GM19239 (cell line): ENCODE measurements around the gene HOXA3.
A peak's percentile ranks its signal among the peaks of the same experiment; 100 is the strongest.

Experiments
- DNase-seq: peaks from one replicate; pipeline ENCODE4 v3.0.0; 2011; ENCODE audit warnings: low spot score; ENCODE audit not compliant: insufficient read length
- FAIRE-seq: peaks from 2 replicates; lab custom pipeline; 2011; peaks lifted over from hg19 to GRCh38; lab: Jason Lieb, UNC

HOXA3 gene

DNA sequence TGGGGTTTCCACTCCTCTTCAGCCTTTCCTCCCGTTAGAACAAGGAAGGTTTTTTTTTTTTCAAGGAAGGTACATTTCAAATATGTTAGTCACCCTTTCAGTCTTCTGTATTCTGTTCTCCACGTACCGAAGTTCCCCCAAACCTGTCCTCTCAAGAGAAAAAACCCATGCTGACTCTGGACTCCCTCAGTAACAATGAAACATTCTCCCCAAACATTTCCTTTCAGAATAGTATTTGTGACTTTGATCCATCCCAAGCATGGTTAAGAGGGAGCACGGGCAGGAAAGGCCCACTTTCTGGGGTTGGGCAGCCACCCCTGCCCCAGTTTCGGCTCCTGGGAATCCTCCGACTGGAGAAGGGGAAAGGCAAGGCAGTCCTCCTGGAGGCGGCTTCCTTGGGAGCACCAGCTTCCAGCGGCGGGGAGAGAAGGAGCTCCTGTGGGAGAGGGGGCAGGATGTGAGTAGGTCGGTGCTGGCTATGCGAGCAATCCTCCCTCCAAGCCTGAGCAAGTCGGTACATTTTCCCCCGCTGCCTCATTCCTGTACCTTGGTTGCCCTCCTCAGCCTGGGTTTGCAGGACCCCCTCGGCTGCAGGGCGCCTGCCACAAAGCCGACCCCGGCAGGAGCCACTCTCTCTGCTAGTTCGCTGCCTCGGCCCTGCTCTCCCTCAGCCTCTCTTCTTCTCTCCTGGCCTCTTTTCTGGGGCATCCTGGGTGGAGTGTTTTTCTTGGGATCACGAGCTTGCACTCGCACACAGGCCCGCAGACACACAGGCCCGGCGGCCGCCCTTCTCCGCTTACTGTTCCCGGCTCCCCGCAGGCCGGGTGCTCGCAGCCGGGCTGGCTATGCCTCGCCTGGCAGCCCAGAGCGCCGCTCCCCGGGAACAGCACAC is 54.5 kb downstream of the HOXA3 start:
- FAIRE-seq, result no peak
- DNase-seq, result no peak

- FAIRE-seq (no peak), DNase-seq (no peak)
Observed at GRCh38 chr7:27096768-27097514, 55.4 kb downstream of the HOXA3 start.

DNA sequence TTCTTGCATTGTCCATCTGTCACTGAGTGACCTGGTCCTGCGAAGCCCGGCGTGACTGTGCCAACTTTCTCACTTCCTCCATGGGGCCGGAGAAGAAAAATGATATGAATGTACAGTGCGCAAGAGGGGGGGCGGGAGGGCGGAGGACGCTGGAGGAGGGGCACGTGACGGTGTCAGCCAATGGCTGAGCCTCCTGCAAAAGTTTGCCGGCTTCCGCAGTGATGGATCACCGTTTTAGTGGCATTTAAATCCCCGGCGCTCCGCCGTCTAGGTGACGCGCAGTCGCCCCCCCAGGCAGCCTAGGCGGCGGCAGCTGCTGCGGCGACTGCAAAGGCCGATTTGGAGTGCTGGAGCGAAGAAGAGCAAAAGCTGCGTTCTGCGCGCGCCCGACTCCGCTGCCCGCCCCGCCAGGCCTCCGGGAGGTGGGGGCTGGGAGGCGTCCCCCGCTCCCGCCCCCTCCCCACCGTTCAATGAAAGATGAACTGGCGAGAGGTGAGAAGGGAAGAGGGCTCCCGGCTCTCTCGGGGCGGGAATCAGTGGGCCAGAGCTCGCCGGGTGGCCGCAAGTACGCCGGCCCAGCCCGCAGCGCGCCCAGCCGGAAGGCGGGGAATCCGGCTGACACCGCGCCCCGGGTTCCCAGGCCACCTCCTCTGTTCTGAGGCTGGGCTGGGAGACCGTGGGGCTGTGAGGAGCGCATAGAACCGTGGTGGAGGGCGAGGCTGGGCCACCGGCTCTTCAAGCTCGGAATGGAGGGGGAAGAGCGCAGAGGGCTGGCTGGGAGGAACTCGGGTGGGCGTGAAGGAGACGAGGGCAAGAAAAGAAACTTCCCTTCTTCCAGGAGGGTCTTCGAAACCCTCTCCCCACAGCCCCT is 56.3 kb downstream of the HOXA3 start, which contains the start of gene HOXA1:
Gene HOXA1 (minus strand): TSS at position 104 of the 871 bp plus-strand sequence. CDS start 88 bp downstream, at position 16.
- peak; percentile 80 for FAIRE-seq
- DNase-seq, result peak; percentile 97

DNA sequence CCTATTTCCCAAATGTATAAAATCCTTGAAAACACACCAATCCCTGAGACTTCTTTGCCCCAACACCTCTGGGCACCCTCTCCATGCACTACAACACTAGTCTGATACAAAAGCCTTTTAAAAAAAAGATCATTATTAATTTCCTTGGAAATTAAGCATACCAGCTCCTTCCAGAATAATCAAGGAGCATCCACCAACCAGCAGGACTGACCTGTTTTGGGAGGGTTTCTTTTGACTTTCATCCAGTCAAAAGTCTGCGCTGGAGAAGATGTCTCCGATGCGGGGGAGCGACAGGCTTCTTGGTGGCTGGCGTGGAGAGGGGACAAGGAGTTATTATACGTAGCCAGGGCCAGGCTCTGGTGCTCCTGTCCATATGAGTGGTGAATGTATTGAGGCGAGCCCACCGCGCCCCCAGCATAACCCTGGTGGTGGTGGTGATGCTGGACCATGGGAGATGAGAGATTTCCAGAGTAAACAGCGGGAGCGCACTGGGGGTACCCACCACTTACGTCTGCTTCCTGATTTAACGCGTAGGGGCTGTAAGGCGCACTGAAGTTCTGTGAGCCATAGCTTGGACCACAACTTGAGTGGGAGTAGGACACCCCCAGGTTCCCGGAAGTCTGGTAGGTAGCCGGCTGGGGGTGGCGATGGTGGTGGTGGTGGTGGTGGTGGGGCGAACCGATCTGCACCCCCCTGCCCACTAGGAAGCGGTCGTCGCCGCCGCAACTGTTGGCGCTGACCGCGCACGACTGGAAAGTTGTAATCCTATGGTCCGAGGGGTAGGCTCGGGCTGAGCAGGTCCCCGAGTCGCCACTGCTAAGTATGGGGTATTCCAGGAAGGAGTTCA is 57.1 kb downstream of the HOXA3 start:
- FAIRE-seq (no peak), DNase-seq (no peak)

DNA sequence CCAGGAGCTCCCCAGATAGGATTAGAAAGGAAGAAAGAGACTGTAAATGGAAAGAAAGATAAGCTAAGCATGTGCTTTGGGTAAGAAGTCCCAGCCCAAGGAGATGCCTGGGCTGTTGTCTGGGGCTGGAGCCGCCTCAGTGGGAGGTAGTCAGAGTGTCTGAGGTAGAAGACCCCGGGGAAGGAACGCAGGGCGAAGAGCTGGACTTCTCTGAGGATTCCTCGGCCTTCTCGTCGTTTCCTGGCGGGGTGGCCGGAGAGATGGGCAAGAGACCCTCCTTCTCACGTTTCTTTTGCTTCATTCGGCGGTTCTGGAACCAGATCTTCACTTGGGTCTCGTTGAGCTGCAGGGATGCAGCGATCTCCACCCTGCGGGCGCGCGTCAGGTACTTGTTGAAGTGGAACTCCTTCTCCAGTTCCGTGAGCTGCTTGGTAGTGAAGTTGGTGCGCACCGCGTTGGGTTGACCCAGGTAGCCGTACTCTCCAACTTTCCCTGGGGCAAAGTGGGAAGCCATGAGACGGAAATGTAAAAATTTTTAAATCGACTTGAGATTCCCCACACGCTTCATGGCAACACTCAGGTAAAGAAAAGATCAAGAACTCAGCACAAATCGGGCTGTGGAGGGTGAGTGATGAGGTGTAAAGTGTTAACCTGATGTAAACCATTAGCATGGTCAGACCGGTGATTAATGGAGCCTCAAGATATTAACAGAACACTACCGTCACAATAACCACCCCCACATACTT is 57.9 kb downstream of the HOXA3 start:
- FAIRE-seq (no peak), DNase-seq (no peak)

DNA sequence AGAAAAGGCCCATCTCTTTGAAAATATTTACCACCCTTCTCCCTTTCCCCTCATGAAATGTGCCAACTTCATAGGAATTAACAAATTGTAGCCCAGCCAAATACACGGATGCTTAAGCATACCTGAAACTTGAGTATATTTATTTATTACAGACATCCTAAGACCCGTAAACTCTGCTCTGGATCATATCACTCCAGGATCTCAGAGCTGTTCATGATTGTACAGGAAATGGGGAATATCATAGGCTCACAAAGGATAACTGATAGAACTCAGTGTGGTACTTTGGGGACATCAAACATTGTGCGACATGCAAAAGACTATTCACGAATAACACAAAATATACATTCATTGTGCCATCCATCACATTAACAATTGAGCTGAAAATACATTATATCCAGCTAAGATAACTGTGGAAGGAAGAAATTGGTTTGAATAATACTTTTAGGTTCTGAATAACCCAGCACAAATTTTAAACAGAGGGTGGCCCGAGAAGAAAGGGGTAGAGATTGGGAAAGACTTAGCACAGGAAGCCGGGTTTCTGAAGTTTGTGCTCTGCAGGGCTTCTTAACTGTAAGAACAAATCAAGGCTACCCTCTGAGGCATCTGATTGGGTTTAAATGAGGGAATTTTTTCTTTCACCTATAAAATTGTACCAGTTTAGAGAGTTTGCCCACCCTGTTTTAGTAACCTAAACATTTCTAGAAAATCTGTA is 59.0 kb downstream of the HOXA3 start:
- FAIRE-seq (no peak), DNase-seq (no peak)

GRCh38 chr7:27092819-27093110 is 59.6 kb downstream of the HOXA3 start:
- DNase-seq, result no peak

DNA sequence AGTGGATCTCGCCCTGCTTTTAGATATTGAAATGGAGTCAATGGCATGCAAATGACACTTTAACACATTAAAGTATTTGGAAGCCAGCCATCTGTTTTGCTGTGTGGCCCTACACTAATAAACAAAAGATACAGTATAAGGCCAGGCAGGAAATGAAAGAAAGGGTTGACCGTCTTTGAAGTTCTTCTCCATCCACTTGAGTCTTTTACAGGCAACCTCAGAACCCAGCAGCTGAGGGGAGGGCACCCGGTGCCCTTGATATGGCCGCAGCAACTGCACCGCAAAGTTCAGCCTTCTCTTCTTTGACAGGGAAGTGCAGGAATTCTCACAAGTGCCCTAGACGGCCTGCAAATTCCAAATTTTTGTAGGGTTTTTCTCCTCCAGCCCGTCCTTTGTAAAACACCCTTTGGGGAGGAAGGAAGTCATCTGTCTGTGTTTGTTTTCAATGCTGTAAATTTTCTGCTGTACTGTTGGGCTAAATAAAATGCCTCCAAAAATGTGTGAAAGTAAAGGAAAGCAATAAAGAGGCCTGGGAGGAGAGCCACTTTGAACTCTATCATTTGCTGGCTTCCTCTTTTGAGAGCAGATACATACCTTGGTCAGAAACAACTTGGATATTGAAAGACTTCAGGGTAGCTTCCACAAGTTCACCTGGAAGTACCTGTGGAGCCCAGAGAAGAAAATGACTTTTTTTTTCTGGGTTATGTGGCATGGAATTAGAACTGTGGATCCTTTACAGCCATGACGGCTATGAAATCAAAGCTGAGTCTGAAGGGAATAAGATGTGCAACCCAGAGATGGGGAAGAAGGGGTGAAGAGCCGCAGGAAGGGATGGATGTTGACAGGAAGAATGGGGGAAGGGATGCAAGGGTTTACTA is 60.2 kb downstream of the HOXA3 start:
- FAIRE-seq (no peak), DNase-seq (no peak)

More at GRCh38 chr7:27092819-27093110, 59.6 kb downstream of the HOXA3 start:
- FAIRE-seq, result no peak

- FAIRE-seq (no peak), DNase-seq (no peak)
Observed at GRCh38 chr7:27091105-27091504, 61.3 kb downstream of the HOXA3 start.

- no peak for FAIRE-seq
- DNase-seq, result no peak
Observed at GRCh38 chr7:27088002-27088922, 64.1 kb downstream of the HOXA3 start.

DNA sequence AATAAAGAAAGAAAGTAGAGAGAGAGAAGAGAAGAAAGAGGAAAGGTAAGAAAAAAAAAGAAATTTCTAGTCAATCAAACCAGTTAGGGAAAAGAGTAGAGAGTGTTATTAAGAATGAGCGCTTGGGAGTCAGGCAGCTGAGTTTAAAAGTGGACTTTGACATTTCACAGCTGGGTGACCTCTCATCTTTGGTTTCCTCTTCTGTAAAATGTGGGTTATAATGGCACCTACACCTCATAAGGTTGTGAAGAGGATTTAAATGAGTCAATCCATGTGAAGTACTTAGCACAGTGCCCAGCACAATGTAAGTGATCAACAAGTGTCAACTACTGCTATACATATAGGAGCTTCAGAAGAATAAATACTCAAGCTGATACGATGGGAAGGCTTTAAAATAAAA is 68.7 kb downstream of the HOXA3 start:
- DNase-seq (no peak), FAIRE-seq (no peak)

DNA sequence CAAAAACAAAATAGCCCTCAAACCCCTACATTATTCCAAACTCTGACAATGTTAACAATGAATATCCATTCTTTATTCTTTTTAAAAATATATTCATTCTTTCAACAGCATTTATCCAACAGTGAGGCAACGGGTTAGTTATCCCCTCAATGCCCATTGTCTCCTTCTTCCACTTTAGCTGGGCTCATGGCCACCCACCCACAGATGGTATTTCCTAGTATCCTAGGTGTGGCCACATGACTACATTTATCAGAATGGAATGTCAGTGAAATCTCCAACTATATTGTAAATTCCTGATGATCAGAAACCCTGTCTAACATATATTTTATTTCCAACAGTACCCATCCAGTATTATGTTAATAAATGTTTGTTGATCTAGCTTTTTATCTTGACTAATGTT is 70.2 kb downstream of the HOXA3 start:
- DNase-seq (no peak), FAIRE-seq (no peak)

DNA sequence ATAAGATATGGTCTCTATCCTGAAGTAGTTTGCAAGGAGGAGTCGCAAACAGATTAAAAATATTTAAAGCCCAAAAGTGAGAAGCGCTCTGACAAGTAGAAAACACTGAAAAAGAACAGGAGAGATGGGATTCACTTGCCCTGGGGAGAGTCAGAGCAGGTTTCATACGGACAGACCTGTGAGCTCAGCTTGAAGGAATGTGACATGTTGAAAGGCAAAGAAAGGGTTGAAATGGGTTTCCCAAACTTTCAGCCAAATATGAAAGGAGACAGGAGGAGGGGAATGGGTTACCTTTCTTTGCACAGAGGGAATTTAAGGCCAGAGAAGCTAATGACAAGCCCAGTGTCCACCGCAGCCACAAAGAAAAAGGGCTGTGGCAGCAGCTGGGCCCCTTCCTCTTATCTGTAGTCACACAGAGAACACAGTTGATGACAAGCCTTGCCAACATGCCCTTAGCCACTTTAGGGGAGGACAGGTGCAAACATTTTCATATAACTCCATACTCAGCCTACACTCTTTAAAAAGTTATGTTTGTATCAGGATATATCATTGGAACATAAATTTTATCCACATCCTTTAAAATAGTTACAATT is 71.4 kb downstream of the HOXA3 start:
- DNase-seq, result no peak
- FAIRE-seq, result no peak

GRCh38 chr7:27079234-27079975 is 73.0 kb downstream of the HOXA3 start:
- peak; percentile 49 for FAIRE-seq
- no peak for DNase-seq

GRCh38 chr7:27078616-27079233 is 73.7 kb downstream of the HOXA3 start:
- DNase-seq, result no peak
- no peak for FAIRE-seq
